IPS DF 19.7 (cell line): ENCODE results near the gene GALNT18.
"Not testable (repeated sequence)": the region's sequence is repeated elsewhere in the genome, so short reads cannot be mapped to it uniquely, and the experiment has no call there.

Experiments used
- DNase-seq: peaks from one replicate; pipeline ENCODE4 v3.0.0-alpha.2; 2013; ENCODE audit warnings: low read depth, low spot score

GALNT18 gene

GRCh38 chr11:11463405-11463804 is 158.4 kb downstream of the GALNT18 start:
- DNase-seq, result no peak

- DNase-seq, result no peak
Measured at GRCh38 chr11:11461473-11461872, 160.3 kb downstream of the GALNT18 start.

DNA sequence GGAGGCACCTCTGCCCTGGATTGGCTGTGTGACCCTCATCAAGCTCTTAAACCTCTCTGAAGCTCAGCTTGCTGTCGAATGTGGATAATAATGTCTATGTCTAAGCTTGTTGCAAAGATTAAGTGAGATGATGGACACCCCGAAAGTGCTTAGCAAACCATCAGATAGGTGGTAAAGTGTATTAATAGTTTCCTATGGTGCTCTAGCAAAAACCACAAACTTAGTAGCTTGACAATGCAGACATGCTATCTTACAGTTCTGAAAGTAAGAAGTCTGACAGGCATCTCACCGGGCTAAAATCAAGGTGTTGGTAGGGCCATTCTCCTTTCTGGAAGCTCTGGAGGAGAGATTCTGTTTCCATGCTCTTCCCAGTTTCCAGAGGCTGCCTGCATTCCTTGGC is 162.2 kb downstream of the GALNT18 start:
- DNase-seq, result no peak

- DNase-seq, result no peak
Measured at GRCh38 chr11:11458485-11458884, 163.3 kb downstream of the GALNT18 start.

- no peak for DNase-seq
Measured at GRCh38 chr11:11458001-11458400, 163.8 kb downstream of the GALNT18 start.

DNA sequence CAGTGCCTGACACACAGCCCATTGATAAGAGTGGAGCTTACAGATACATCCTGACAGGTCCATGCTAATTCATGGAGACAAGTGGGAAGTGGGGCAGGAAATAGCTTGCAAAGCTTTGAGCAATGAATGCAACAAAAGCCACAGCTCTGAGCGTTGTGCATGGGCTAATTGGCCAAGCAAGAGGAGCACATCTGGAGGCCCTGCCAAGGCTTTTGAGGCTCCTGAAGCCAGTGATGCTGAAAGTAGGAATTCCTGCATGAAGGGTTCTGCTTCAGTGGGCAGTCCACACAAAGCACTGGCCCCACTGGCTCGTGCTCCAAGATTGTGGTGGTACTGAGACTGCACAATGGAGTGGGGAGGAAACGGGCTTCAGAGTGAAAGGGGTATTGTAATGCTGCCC is 164.9 kb downstream of the GALNT18 start:
- no peak for DNase-seq

GRCh38 chr11:11454671-11455223 is 167.1 kb downstream of the GALNT18 start:
- no peak for DNase-seq

DNA sequence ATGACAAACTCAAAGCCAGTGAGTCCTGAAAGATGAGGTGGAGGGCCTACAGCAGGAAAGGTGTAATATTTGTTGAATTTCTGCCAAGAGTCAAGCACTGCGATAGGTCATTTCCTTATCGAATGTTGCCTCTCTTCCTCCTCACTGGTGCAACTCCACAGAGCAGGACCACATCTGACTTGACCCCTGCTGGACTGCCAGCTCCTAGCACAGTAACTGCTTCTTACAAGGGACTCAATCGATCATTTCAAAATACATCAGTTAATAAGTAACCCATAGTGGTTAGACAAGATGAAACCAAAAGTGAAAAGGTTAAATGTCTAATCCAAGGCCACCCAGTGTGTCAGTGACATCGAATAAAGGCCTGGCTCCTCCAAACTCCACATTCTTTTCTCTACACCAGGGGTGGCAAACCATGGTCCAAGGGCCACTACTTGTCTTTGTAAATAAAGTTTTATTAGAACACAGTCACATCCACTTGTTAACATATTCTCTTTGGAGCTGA is 170.3 kb downstream of the GALNT18 start:
- no peak for DNase-seq

- no peak for DNase-seq
Measured at GRCh38 chr11:11450744-11451362, 171.0 kb downstream of the GALNT18 start.

GRCh38 chr11:11449327-11449726 is 172.5 kb downstream of the GALNT18 start:
- DNase-seq, result no peak

DNA sequence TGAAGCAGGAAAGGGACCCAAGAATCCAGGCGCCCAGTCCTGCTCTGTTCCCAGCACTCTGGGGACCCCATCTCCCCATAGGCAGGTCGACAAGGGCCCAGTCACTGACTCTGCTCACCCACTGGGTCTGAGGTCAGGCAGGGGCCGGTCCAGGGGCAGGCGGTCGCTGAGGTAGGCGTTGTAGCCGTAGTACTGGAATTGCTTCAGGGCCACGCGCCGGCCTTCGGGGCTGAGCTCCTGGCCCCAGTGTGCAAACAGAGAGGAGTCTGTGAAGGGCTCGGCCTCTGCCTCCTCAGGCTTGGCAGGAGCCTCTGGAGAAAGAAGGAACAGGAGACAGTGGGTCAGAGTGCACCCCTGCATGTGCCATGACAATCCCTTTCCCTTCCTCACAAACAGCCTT is 173.2 kb downstream of the GALNT18 start:
- DNase-seq, result no peak

GRCh38 chr11:11447601-11448000 is 174.2 kb downstream of the GALNT18 start:
- not testable (repeated sequence) for DNase-seq

DNA sequence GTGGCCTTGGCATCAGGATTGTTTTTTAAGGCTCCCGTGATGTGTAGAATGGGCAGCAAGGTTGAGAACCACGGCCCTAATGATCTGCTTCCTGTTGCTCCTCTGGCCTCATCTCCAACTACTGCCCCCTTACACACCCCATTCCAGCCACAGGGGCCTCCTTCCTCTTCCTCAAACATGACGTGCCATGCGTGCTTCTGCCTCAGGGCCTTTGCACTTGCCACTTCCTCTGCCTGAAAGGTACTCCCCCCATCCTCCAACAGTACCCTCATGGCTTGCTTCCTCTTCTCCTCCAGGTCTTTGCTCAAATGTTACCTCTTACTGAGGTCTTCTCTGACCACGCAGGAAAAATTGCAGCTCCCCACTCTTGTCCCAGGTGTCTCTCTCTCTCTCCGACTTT is 174.8 kb downstream of the GALNT18 start:
- DNase-seq, result no peak

GRCh38 chr11:11446564-11446963 is 175.2 kb downstream of the GALNT18 start:
- DNase-seq, result no peak

DNA sequence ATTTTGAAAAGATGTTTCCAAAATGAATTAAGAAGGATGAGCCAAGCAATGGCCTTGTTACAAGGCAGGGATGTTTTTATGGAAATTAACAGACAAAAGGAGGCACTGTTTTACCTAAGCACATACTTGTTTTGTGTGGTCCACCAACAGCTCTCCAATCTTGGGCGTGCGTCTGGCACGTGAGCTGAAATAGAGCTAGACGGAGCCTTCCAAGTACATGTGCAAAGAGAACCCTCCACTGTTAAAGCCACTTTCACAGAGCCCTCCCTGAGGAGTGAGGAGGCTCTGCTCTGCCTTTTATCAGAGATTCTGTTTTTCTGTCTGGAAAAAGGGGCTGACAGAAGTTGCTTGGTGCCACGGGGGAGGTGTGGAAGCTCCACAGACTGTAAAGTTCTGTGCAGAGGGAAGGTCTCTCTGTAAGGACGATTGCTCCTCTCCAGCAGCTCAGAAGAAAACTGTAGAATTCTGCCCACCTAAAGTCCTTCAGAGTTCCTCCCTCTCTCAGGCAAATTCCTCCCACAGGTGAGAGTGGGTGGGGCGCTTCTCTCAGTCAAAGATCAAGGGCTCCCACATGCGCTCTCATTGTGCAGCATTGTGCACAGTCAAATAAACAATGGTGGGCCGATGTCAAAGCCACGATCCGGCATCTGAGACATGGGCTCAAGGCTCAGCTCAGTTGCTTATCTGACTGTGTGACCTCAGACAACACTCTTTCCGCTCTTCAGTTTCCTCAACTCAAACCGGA is 176.2 kb downstream of the GALNT18 start:
- no peak for DNase-seq

DNA sequence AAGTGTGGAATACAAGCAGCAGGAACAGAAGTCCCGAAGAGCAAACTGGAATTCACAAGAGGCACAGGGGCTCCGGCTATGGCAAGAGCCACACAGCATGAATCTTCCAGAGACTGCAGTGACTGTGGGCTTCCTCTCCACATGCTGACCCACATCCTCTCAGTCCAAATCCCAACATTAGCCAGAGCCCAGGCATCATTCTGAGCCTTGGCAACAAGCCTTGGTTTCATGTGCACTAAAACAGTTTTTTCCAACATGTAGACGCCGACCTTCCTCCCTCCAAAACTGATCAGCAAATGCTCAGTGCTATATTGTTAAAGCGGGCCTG is 177.0 kb downstream of the GALNT18 start:
- no peak for DNase-seq

DNA sequence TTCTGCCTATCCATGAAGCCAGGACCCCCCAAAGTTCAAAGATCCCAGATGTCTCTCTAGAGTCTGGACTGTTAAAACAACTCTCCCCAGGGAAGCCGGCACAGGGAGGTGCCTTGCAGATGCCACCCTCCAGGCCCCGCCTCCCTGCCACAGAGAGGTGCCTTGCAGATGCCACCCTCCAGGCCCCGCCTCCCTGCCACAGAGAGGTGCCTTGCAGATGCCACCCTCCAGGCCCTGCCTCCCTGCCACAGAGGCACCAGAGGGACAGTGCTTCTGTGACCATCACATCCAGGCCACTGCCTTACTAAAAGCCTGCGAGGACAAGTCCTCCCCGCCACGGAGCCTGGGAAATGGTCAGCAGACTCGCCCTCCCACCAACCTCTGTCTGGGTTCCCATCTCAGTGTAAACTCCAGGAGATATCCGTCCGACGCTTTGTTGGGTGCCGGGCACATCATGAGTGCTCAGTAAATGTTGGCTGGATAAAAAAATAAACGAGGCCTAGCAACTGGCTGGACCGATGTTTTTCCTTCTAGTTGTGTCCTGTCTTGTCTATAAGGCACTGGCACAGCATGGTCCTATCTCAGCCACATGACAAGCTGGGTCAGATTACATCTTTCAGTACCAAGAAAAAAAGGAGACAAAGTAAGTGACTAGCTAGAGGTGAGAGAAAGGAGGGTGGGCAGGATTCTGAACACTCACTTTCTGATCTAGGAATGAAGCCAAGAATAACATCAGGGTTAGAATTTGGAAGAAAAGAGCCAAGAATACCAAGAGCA is 177.6 kb downstream of the GALNT18 start:
- DNase-seq, result no peak

- no peak for DNase-seq
Measured at GRCh38 chr11:11442791-11443190, 179.0 kb downstream of the GALNT18 start.

DNA sequence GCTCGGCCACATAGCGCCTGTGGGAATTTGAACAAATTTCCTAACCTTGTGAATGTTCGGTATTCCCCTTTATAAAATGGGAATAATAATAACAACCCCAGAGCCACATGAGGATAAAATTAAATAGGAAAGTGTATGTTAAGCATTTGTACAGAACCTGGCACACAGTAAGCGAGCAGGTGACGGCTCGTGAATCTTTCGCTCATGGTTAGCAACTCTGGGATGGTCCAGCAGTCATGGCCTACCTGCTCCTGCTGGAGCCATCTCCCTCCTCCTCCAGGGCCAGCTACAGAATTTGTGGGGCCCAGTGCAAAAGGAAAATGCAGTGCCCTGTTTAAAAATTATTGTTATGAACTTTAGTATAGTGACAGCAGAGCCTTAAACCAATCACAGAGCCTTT is 180.3 kb downstream of the GALNT18 start:
- no peak for DNase-seq

GRCh38 chr11:11441091-11441490 is 180.7 kb downstream of the GALNT18 start:
- DNase-seq, result no peak

DNA sequence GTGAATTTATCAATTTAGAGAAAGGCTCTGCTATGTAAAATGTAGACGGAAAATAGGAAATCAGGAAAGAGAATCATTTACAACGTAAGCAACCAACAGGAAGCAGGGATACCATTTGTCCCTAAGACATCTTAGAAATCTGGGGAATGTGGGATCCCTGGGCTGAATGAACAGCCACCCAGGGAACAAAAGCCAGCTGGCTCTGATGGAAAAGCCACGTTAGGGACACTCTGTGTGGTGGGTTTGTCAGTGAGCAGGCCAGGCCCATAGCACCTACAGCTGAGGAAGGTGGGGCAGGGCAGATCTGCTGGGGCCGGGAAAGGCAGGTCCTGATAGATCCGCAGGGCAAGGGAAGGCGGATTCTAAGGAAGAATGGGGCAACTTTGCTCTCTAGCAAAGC is 181.7 kb downstream of the GALNT18 start:
- DNase-seq, result peak; percentile 33

DNA sequence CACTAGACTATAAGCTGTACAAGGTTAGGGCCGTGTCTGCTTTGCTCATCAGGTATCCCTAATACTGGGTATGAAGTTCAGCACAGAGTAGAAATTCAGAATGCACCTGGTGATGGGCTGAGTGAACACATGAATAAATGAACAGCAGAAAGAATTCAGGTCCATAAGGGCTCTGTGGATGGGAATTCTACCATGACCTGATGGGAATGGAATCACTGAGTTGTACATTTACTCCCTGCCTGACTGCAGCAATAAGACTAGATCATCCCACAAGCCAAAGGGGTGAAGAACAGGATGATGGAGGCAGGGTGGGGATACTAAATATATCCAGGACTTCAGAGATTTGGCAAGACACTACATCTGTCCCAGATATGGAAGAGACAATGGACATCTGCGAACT is 182.2 kb downstream of the GALNT18 start:
- no peak for DNase-seq
